Activated naive CD8-positive, alpha-beta T cell (primary cell): ENCODE data around the gene HDAC7.

Experiments used
- H3K27ac Mint-ChIP-seq: one replicate; pipeline ENCODE4 v1.8.0; 2021; ENCODE audit warnings: mixed read lengths
- H3K27me3 Mint-ChIP-seq: one replicate; pipeline ENCODE4 v1.8.0; 2021; ENCODE audit warnings: mixed read lengths
- H3K36me3 Mint-ChIP-seq: one replicate; pipeline ENCODE4 v1.8.0; 2021; ENCODE audit warnings: mixed read lengths
- H3K4me1 Mint-ChIP-seq: one replicate; pipeline ENCODE4 v1.8.0; 2021; ENCODE audit warnings: low read depth, mixed read lengths
- H3K4me3 Mint-ChIP-seq: one replicate; pipeline ENCODE4 v1.8.0; 2021; ENCODE audit warnings: mild to moderate bottlenecking, mixed read lengths
- H3K9me3 Mint-ChIP-seq: one replicate; pipeline ENCODE4 v1.8.0; 2021; ENCODE audit warnings: low read depth, mixed read lengths

HDAC7 gene

DNA sequence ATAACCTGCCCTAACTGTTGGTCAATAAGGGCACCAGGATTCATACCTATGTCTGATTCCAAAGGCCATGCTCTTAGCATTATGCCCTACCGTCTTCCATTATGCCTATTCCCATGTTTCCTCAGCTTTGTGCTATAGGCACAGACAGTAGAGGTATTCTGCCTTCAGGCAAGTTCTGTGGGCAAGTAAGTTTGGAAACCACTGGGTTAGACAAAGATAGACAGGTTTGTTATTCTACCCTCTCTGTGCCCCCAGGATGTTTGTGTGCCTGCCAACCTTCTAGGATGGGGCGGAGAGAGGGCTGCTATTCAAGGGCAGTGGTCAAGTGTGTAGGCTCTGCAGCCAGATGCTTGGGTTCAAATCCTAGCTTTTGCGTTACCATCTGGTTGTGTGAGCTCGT is 65.6 kb downstream of the HDAC7 start:
- Mint-ChIP-seq H3K9me3 (no peaks in the 10 kb centered on the region), H3K36me3 (no peaks in the 10 kb centered on the region), H3K4me3 (no peak overlapping the region), H3K27ac (no peak overlapping the region), H3K27me3 (no peaks in the 10 kb centered on the region), H3K4me1 (peaks cover 24% of the 10 kb centered on the region)

DNA sequence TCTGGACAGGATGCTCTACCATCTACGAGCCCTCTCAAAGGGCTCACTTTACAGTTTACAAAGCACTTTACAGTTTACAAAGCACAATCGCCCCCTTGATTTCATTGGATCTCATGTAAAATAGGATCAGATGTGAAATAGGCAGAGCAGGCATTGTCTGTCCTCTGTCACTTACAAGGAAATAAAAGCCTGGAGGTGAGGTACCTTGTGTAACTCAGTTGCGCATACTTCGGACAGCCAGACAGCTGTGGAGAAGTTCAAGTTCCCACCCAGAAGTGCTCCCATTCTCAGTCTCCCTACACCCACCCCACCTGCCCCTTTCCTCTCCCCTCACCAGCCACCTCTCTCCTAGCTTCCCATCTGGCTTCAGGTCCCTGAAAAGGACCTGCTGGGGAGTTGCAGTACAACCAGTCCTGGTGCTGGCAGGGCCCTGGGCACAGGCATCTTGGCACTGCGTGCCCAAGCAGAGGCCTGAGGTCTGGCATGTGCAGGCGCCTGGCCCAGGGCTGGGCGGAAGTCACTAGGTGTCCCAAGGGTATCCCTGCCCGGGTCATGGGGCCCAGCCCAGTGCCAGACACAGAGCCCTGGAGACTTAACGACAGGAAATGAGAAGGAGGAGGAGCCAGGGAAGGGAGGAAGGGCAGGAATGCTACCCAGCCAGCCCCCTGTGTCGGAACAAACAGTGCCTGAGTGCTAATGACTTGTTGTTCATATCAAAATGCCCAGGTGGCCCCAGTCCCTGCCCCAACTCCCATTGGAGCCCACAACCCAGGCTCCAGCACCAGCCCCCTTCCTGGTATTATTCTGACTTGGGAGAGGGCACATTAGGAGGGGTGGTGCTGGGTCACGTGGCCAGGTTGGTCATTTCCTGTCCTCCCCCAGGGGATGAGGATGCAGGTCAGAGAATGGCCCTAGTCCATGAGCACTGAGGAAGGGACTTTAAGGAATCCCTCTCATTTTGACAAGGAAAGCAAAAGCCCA is 66.4 kb downstream of the HDAC7 start:
- Mint-ChIP-seq H3K9me3 (no peaks in the 10 kb centered on the region), H3K4me3 (no peak overlapping the region)

DNA sequence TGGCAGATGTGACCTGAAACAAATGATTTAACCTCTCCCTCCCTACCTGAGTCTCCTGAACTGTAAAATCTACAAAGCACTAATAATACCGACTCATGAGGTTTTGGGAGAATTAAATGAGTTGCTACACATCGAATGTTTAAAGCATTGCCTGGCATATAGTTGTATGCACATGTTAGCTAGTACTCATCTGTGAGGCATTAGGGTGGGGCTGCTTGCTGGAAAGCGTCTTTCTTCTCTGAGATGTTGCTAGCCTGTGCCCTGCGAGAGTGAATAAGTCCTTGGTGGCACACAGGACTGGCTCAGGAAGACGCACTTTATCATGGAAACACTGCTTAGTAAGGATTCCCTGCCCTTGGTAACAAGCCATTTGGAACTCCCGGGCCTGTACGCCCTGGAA is 67.2 kb downstream of the HDAC7 start:
- no peaks in the 10 kb centered on the region for H3K9me3 Mint-ChIP-seq
- no peaks in the 10 kb centered on the region for H3K36me3 Mint-ChIP-seq
- H3K27ac Mint-ChIP-seq: no peak overlapping the region
- no peak overlapping the region for H3K4me3 Mint-ChIP-seq
- H3K4me1 Mint-ChIP-seq: peaks cover 18% of the 10 kb centered on the region
- no peaks in the 10 kb centered on the region for H3K27me3 Mint-ChIP-seq

More for the DNA sequence above, 66.4 kb downstream of the HDAC7 start:
- Mint-ChIP-seq H3K36me3 (no peaks in the 10 kb centered on the region), H3K27me3 (no peaks in the 10 kb centered on the region), H3K27ac (no peak overlapping the region), H3K4me1 (peaks cover 22% of the 10 kb centered on the region)

DNA sequence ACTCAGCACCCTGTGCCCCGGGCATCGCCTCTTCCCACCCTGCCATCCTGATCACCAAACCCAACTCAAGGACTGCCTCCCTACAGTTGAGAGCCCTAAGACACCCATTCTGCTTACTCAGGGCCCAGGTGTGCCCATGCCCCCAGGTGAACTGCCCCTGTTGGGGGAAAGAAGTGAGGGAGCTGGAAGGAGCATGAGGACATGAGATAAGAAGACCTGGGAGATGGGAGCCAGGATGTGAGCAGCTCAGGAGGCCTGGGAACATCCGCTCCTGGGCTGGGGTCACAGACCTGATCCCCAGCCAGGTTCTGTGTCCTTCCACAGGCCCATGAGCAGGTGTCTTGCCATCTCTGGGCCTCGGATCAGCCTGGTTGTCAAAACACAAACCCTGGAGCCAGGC is 67.6 kb downstream of the HDAC7 start:
- Mint-ChIP-seq H3K9me3 (no peaks in the 10 kb centered on the region), H3K27ac (no peak overlapping the region), H3K4me1 (peaks cover 14% of the 10 kb centered on the region), H3K36me3 (no peaks in the 10 kb centered on the region), H3K4me3 (no peak overlapping the region), H3K27me3 (no peaks in the 10 kb centered on the region)

DNA sequence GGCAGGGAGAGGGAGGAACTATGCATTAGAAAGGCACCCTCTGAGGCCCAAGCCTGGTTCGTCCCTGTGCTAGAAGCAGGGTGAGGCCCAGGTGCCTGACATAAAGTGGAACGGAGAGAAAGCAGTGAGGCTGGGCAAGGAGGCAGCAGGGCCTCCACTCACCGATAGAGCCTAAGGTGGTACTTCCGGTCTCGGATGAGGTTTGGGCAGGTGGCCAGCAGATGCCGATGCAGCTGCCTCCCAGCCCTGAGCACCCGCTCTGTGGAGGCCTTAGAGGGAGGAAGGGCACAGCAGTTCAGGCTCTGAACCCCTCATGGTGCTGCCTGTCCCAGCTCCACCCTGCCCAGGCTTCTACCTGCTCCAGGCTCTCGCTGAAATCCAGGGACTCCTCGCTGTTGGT is 68.1 kb downstream of the HDAC7 start:
- no peaks in the 10 kb centered on the region for H3K9me3 Mint-ChIP-seq
- H3K4me3 Mint-ChIP-seq: no peak overlapping the region
- peaks cover 13% of the 10 kb centered on the region for H3K4me1 Mint-ChIP-seq
- no peak overlapping the region for H3K27ac Mint-ChIP-seq
- no peaks in the 10 kb centered on the region for H3K27me3 Mint-ChIP-seq
- no peaks in the 10 kb centered on the region for H3K36me3 Mint-ChIP-seq

DNA sequence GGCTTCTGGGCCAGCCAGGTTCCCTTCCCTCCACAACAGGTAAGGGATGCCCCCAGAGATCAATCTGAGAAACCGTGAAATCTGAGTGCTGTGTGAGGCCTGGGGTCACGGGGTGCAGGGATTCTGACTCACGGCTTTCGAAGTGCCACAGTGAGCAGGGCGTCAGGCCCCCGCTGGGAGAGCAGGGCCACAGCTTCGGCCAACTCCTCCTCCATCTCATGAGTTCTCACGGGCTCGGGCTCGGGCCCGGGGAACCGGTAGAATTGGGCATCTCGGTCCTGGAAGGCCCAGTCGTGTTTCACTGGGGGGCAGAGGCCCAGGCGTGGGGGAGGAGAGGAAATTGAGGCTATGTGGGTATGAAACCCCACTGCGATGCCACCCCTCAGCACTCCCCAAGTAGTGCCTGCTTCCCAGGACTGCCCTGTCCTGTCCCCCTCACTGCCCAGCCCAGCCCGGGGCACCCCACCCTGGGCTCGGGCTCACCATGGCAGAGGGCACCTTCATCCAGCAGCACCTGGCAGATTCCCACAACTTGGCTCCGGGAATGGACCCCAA is 68.7 kb downstream of the HDAC7 start:
- Mint-ChIP-seq H3K27ac (no peak overlapping the region), H3K27me3 (no peaks in the 10 kb centered on the region), H3K4me1 (peaks cover 12% of the 10 kb centered on the region), H3K4me3 (no peak overlapping the region), H3K36me3 (no peaks in the 10 kb centered on the region), H3K9me3 (no peaks in the 10 kb centered on the region)

DNA sequence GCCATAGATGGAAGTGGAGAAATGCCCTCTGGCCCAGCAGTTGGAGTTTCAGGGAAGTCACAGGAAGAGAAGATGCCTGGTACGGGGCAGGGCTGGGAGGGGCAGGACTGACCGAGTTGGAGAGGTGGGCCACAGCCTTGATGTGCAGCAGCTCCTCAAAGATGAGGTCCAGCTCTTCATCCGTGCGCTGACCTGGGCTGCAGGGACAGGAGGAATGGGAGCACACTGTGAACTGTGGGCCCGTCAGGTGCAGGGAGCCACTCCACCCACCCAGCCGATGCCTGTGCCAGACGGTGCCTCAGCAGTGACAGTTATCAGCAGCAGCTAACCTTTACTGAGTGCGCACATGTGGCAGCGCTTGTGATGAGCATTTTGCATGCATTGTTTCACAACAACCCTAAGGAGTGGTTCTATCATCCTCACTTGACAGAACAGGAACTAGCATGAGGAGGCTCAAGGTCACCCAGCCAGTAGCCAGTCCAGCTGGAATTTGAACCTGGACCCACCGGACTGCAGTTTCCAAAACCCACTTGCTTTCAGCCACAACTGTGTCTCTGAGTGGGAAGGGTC is 69.4 kb downstream of the HDAC7 start:
- Mint-ChIP-seq H3K27me3 (no peaks in the 10 kb centered on the region), H3K4me3 (no peak overlapping the region), H3K4me1 (peaks cover 5% of the 10 kb centered on the region), H3K27ac (no peak overlapping the region), H3K36me3 (no peaks in the 10 kb centered on the region), H3K9me3 (no peaks in the 10 kb centered on the region)

DNA sequence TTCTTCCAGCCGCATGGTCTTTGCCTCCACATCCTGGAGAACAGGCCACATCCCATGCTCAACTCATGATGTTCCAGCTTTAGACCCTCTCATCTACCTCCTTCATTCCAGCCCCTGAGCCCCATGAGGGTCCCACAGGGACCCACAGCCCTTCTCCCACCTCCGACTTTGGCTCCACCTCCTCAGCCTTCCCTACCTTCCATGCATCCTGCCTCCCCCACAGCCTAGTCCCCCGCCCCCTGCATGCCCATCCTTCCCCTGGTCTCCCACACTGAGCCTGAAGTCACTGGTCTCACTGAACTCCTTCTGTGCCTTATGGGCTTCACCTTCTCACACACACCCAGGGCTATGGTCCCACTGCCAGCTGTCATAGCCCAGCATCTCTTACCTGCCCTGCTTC is 70.8 kb downstream of the HDAC7 start:
- Mint-ChIP-seq H3K4me1 (peaks cover 2% of the 10 kb centered on the region), H3K4me3 (no peak overlapping the region), H3K9me3 (no peaks in the 10 kb centered on the region), H3K27me3 (no peaks in the 10 kb centered on the region), H3K27ac (no peak overlapping the region), H3K36me3 (no peaks in the 10 kb centered on the region)

DNA sequence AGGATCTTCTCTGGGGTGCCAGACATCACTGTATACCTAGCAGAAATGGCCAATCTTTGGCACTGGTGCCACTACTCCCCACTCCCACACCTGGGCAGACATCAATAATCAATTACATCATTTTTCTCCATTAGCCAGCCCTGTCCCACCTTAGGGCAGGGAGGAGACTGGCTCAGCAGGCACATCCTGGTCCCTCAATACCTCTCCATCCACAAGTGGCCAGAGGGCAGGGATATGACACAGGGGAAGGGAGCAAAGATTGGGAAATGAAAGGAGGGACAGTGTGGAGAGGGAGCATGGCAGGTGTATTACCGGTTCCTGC is 71.2 kb downstream of the HDAC7 start:
- Mint-ChIP-seq H3K4me1 (peaks cover 3% of the 10 kb centered on the region), H3K9me3 (no peaks in the 10 kb centered on the region), H3K27ac (no peak overlapping the region), H3K27me3 (no peaks in the 10 kb centered on the region), H3K36me3 (no peaks in the 10 kb centered on the region), H3K4me3 (no peak overlapping the region)

DNA sequence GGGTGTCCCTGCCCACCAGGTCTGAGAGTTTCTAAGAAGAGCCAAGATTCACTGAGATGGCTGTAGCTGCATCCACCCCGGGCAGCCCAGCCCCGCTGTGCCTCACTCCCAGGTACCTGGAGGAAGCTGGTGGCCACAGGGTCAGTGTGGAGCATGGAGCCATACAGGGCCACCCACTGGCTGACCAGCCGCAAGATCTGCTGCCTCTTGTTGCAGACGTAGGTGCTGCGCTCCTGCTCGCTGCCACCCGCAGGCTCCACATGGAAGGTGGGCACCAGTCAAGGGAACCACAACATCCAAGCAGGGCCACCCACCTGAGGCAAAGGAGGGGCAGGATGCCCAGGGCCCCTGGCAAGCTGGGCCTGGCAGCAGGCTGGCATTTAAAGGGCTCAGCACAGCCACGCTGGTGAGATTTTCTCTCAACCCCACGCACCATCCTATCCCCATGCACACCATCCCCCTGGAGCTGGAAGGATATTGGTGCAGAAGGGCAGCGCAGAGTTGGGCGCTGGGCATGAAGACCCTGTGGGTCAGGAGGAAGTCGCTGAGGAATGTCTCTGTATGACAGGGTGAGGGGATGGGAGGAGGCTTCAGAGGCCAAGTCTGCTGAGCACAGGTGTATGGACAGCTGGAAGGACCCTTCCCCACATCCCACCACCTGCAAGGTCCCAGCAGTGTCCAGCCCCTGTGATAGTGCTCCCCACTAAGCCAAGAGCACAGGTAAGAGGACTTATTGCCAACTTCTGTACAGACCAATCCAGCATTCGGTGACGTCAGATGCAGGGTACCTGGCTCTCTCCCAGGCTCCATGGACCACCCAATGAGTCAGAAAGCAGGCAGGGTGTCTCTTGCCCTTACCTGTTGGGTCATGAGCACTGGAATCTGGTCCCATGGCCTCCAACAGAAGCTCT is 71.9 kb downstream of the HDAC7 start:
- H3K4me3 Mint-ChIP-seq: no peak overlapping the region
- H3K36me3 Mint-ChIP-seq: no peaks in the 10 kb centered on the region
- H3K27ac Mint-ChIP-seq: no peak overlapping the region
- H3K9me3 Mint-ChIP-seq: no peaks in the 10 kb centered on the region
- H3K4me1 Mint-ChIP-seq: peaks cover 6% of the 10 kb centered on the region
- H3K27me3 Mint-ChIP-seq: no peaks in the 10 kb centered on the region

DNA sequence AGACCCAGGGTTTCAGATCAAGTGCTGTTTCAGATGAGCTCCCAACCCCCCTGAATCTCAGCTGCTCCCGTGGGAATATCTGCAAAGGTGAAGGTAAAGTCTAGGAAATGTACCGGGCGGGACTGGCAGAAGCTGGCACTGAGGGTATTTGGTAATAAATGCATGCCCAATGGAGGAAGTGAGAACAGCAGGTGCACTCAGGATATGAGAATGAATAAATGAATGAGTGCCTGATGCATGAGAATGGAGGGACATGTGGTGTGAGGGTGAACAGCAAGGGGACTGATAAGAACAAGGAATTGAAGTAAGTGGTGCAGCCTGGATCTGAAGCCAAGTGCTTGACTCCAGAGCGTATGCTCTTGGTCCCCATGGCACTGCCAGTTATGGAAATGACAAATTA is 72.6 kb downstream of the HDAC7 start:
- Mint-ChIP-seq H3K4me3 (no peak overlapping the region), H3K27ac (no peak overlapping the region), H3K36me3 (no peaks in the 10 kb centered on the region)

DNA sequence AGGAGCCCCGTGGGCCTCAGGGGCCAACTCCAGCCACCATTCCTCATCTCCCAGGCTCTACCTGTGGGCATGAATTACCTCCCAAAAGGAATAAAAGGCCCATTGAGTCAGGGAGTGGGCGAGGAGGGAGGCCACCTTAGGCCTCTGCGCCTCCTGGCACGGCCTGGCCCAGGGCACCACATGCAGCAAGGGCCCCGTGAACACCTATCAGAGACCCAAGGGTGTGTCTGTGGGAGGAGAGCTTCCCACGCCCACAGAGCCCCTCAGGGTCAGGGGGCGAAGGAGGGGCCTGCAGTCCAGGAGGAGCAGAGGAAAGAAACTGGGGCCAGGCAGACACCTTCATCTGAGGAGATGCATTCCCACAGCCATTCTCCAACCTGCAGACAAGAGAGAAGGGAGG is 73.2 kb downstream of the HDAC7 start:
- Mint-ChIP-seq H3K4me3 (no peak overlapping the region), H3K36me3 (no peaks in the 10 kb centered on the region), H3K4me1 (peaks cover 16% of the 10 kb centered on the region), H3K9me3 (no peaks in the 10 kb centered on the region), H3K27ac (no peak overlapping the region), H3K27me3 (no peaks in the 10 kb centered on the region)

More for the DNA sequence above, 72.6 kb downstream of the HDAC7 start:
- no peaks in the 10 kb centered on the region for H3K9me3 Mint-ChIP-seq
- peaks cover 11% of the 10 kb centered on the region for H3K4me1 Mint-ChIP-seq
- no peaks in the 10 kb centered on the region for H3K27me3 Mint-ChIP-seq

DNA sequence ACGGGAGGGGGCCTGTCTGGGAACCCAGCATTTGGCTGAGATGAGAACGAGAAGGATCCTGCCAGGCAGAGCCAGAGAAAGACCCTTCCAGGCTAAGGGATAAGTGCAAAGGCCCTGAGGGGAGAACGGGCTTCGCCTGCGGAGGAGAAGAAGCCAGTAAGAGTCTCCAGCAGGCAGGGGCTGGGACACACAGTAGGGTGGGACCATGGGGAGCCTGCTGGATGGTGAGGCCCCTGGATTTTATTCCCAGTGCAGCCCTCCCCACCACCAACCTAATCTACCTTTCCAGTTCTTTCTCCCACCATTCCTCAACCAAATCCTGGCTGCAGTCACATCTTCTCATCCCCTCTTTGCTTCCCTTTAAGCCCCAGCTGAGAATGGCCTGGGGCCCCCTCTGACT is 73.6 kb downstream of the HDAC7 start:
- no peaks in the 10 kb centered on the region for H3K27me3 Mint-ChIP-seq
- H3K36me3 Mint-ChIP-seq: no peaks in the 10 kb centered on the region
- H3K27ac Mint-ChIP-seq: no peak overlapping the region

DNA sequence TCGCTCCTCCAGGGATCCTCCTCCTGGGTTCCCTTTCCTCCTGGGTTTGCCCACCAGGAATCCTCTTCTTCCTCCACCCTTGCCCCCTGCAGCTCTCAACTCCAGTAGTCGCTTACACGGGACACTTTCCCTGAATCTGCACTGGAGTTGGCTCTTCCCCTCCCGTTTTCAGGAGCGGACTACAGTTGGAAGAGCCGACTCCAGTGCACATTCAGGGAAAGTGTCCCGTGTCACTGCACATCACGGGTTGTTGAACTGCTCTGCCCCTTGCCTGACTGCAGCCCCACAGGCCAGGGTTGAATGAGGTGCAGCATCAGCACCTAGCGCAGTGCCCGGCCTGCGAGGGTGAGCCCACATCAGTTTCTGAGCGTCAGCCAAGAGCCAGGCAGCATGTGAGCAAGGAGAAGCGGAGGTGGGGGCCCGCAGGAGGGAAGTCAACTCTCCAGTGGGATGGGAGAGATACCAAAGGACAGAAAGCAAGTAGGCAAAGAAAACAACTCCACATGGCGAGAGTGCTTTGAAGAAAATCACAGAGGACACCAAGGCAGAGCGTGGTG is 74.1 kb downstream of the HDAC7 start:
- no peak overlapping the region for H3K27ac Mint-ChIP-seq
- no peaks in the 10 kb centered on the region for H3K36me3 Mint-ChIP-seq
- H3K27me3 Mint-ChIP-seq: no peaks in the 10 kb centered on the region
- H3K9me3 Mint-ChIP-seq: no peaks in the 10 kb centered on the region
- no peak overlapping the region for H3K4me3 Mint-ChIP-seq
- H3K4me1 Mint-ChIP-seq: peaks cover 24% of the 10 kb centered on the region

More for the DNA sequence above, 73.6 kb downstream of the HDAC7 start:
- H3K4me1 Mint-ChIP-seq: peaks cover 20% of the 10 kb centered on the region
- no peaks in the 10 kb centered on the region for H3K9me3 Mint-ChIP-seq
- H3K4me3 Mint-ChIP-seq: no peak overlapping the region
